KMS-11 (cell line): ENCODE measurements around the gene ST6GALNAC1.

Experiments used
- H2AFZ ChIP-seq: fragments of 200-600 bp; sonication (generic); 2 replicates; pipeline ENCODE4 v1.6.1; 2016; ENCODE audit warnings: antibody characterized with exemption, mixed run types, low read depth
- H3K27ac ChIP-seq: fragments of 200-600 bp; sonication (generic); 2 replicates; pipeline ENCODE4 v1.6.1; 2016; ENCODE audit warnings: mild to moderate bottlenecking, mixed run types
- H3K27me3 ChIP-seq: fragments of 200-600 bp; sonication (generic); 2 replicates; pipeline ENCODE4 v1.6.1; 2017; ENCODE audit warnings: mild to moderate bottlenecking, low read depth, mixed run types, moderate library complexity; ENCODE audit not compliant: insufficient read depth
- H3K36me3 ChIP-seq: fragments of 200-600 bp; sonication (generic); 2 replicates; pipeline ENCODE4 v1.6.1; 2017; ENCODE audit warnings: mild to moderate bottlenecking, mixed run types; ENCODE audit not compliant: insufficient read depth
- H3K4me1 ChIP-seq: fragments of 200-600 bp; sonication (generic); 2 replicates; pipeline ENCODE4 v1.6.1; 2016; ENCODE audit warnings: mild to moderate bottlenecking, low read depth, mixed run types; ENCODE audit not compliant: poor library complexity, severe bottlenecking
- H3K4me2 ChIP-seq: fragments of 200-600 bp; sonication (generic); 2 replicates; pipeline ENCODE4 v1.7.0; 2016; ENCODE audit warnings: mild to moderate bottlenecking, mixed run types
- H3K4me3 ChIP-seq: fragments of 200-600 bp; sonication (generic); IDR thresholded peaks from 2 replicates; pipeline ENCODE4 v1.6.1; 2017; ENCODE audit warnings: low read depth, low read length, mixed read lengths; ENCODE audit not compliant: insufficient read depth
- H3K79me2 ChIP-seq: fragments of 200-600 bp; sonication (generic); 2 replicates; pipeline ENCODE4 v1.6.1; 2016; ENCODE audit warnings: low read depth, mixed run types; ENCODE audit not compliant: insufficient read depth
- H3K9ac ChIP-seq: fragments of 200-600 bp; sonication (generic); 2 replicates; pipeline ENCODE4 v1.6.1; 2016; ENCODE audit warnings: mild to moderate bottlenecking, mixed run types
- H4K20me1 ChIP-seq: fragments of 200-600 bp; sonication (generic); 2 replicates; pipeline ENCODE4 v1.6.1; 2016; ENCODE audit warnings: mild to moderate bottlenecking, mixed run types; ENCODE audit not compliant: insufficient read depth
- CTCF ChIP-seq: fragments of 200-600 bp; sonication (generic); conservative IDR thresholded peaks from 2 replicates; pipeline ENCODE4 v1.6.1; 2017; ENCODE audit warnings: low read depth, mild to moderate bottlenecking, antibody characterized with exemption, low read length, moderate library complexity, mixed read lengths

Gene ST6GALNAC1

GRCh38 chr17:76577876-76578275 is 65.7 kb downstream of the ST6GALNAC1 start:
- no peak overlapping the region for H3K4me3 ChIP-seq
- H3K9ac ChIP-seq = no peak overlapping the region
- no peaks in the 10 kb centered on the region for H3K79me2 ChIP-seq
- H2AFZ ChIP-seq = no peak overlapping the region
- TF ChIP-seq CTCF = no peak
- no peak overlapping the region for H3K27ac ChIP-seq
- no peaks in the 10 kb centered on the region for H4K20me1 ChIP-seq
- no peaks in the 10 kb centered on the region for H3K36me3 ChIP-seq
- no peaks in the 10 kb centered on the region for H3K4me1 ChIP-seq
- H3K27me3 ChIP-seq = no peaks in the 10 kb centered on the region
- no peak overlapping the region for H3K4me2 ChIP-seq

DNA sequence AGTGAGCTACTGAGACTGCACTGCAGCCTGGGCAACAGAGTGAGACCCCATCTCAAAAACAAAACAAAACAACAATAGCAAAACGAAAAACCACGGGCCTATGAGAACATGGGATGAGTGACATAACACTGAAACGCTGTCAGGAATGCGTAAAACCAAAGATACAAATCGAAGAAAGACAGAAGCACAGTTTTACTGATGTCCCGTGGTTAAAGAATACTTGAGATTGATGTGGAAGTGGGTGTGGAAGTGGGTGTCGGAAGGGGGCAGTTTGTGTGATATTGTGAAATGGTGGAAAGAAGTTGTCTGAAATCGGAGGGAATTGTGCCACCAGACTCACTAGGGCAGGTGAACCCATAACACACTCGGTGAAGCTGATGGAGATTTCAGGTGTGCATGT is 67.4 kb downstream of the ST6GALNAC1 start:
- Histone ChIP-seq H3K4me1 (no peaks in the 10 kb centered on the region), H3K27me3 (no peaks in the 10 kb centered on the region), H3K4me3 (no peak overlapping the region), H3K4me2 (no peak overlapping the region), H3K27ac (no peak overlapping the region), H2AFZ (no peak overlapping the region), H3K36me3 (no peaks in the 10 kb centered on the region), H3K79me2 (no peaks in the 10 kb centered on the region), H3K9ac (no peak overlapping the region), H4K20me1 (no peaks in the 10 kb centered on the region)
- no peak for TF ChIP-seq CTCF

DNA sequence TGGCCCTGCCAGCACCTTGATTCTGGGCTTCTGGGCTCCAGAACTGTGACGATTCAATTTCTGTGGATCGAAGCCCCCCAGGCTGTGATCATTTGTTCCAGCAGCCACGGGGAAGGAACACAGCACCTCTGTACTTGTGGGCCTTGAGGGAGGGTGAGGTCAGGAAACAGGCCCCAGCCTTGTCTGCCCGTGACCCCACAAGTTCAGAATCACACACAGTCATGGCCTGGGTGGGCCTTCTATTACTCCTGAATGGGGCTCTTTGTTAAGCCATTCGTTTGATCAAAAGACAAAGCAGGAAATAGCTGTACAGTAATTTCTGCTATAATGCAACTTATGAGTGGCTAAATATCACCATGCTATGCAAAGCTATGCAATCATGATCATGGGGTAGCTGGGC is 68.0 kb downstream of the ST6GALNAC1 start:
- no peaks in the 10 kb centered on the region for H3K79me2 ChIP-seq
- H2AFZ ChIP-seq = no peak overlapping the region
- no peak overlapping the region for H3K27ac ChIP-seq
- no peak overlapping the region for H3K9ac ChIP-seq
- H3K4me1 ChIP-seq = no peaks in the 10 kb centered on the region
- no peaks in the 10 kb centered on the region for H4K20me1 ChIP-seq
- no peaks in the 10 kb centered on the region for H3K36me3 ChIP-seq
- H3K4me3 ChIP-seq = no peak overlapping the region
- no peak overlapping the region for H3K4me2 ChIP-seq
- TF ChIP-seq CTCF = no peak
- no peaks in the 10 kb centered on the region for H3K27me3 ChIP-seq
